Measurements from ENCODE around the gene EXOC3L2. TPM values are rescaled to one million over a fixed set of nuclear protein-coding genes. Genes with fewer than 3 reads are reported as not detected.

EXOC3L2 gene
- total RNA-seq, 1 experiment from 2014 or later: not detected

GRCh38 chr19:45206328-45206727 lies 38.9 kb downstream of the EXOC3L2 start:
- intact Hi-C loops (cut with micrococcal nuclease): no loop called here
- Histone ChIP-seq H3K4me2 (ENCODE audit: low read length) (no peak overlapping the region), H3K36me3 (ENCODE audit: low read depth, low read length) (no peaks in the 10 kb centered on the region), H3K9me3 (ENCODE audit: low read length) (no peaks in the 10 kb centered on the region), H3K79me2 (ENCODE audit: low read length) (no peaks in the 10 kb centered on the region), H4K20me1 (ENCODE audit: low read length) (no peaks in the 10 kb centered on the region), H3K27ac (ENCODE audit: low read length) (no peak overlapping the region), H3K4me1 (ENCODE audit: insufficient read depth, low read length) (no peaks in the 10 kb centered on the region), H2AFZ (ENCODE audit: low read length) (no peak overlapping the region), H3F3A (ENCODE audit: low read length, unreplicated experiment) (no peaks in the 10 kb centered on the region), H3K4me3 (ENCODE audit: low read length) (no peak overlapping the region), H3K9ac (ENCODE audit: low read length) (no peak overlapping the region), H3K9me2 (replicated peaks; ENCODE audit: low read length) (no peaks in the 10 kb centered on the region), H3K27me3 (ENCODE audit: low read length) (no peaks in the 10 kb centered on the region)
- TF ChIP-seq EZH2 (IDR thresholded peaks at IDR 0.05; ENCODE audit: low read length, unreplicated experiment): no peak
- TF ChIP-seq, protein P1, sequence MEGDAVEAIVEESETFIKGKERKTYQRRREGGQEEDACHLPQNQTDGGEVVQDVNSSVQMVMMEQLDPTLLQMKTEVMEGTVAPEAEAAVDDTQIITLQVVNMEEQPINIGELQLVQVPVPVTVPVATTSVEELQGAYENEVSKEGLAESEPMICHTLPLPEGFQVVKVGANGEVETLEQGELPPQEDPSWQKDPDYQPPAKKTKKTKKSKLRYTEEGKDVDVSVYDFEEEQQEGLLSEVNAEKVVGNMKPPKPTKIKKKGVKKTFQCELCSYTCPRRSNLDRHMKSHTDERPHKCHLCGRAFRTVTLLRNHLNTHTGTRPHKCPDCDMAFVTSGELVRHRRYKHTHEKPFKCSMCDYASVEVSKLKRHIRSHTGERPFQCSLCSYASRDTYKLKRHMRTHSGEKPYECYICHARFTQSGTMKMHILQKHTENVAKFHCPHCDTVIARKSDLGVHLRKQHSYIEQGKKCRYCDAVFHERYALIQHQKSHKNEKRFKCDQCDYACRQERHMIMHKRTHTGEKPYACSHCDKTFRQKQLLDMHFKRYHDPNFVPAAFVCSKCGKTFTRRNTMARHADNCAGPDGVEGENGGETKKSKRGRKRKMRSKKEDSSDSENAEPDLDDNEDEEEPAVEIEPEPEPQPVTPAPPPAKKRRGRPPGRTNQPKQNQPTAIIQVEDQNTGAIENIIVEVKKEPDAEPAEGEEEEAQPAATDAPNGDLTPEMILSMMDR (conservative IDR thresholded peaks at IDR 0.05; ENCODE audit: low read depth, low read length): no peak
- no peak for TF ChIP-seq EZH2phosphoT487 (IDR thresholded peaks at IDR 0.05; ENCODE audit: borderline replicate concordance, low read length)
- no peak for DNase-seq
- ChIA-PET CTCF (no interaction called here), POLR2A (ENCODE audit: unreplicated experiment) (no interaction called here)
- no peak for ATAC-seq
- no TSS peak for BruUV-seq (replicated peaks)

DNA sequence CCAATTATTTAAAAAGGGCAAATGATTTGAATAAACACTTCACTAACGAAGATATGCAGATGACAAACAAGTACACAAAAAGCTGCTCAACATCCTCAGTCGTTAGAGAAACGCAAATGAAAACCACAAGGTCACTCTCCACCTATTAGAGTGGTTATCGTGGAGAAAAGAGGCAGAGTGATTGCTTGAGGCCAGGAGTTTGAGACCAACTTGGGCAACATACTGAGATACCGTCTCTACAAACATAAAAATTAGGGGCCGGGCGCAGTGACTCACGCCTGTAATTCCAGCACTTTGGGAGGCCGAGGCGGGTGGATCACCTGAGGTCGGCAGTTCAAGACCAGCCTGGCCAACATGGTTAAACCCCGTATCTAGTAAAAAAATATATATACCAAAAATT lies 39.4 kb downstream of the EXOC3L2 start:
- Histone ChIP-seq H2AFZ (ENCODE audit: low read length) (no peak overlapping the region), H3K27me3 (ENCODE audit: low read length) (no peaks in the 10 kb centered on the region), H3K27ac (ENCODE audit: low read length) (no peak overlapping the region), H3K9me3 (ENCODE audit: low read length) (no peaks in the 10 kb centered on the region), H3F3A (ENCODE audit: low read length, unreplicated experiment) (no peaks in the 10 kb centered on the region), H3K4me1 (ENCODE audit: insufficient read depth, low read length) (no peaks in the 10 kb centered on the region), H3K9ac (ENCODE audit: low read length) (no peak overlapping the region), H3K4me2 (ENCODE audit: low read length) (no peak overlapping the region), H3K79me2 (ENCODE audit: low read length) (no peaks in the 10 kb centered on the region), H4K20me1 (ENCODE audit: low read length) (no peaks in the 10 kb centered on the region), H3K4me3 (ENCODE audit: low read length) (no peak overlapping the region), H3K36me3 (ENCODE audit: low read depth, low read length) (no peaks in the 10 kb centered on the region), H3K9me2 (replicated peaks; ENCODE audit: low read length) (no peaks in the 10 kb centered on the region)
- ChIA-PET POLR2A (ENCODE audit: unreplicated experiment) (no interaction called here), CTCF (no interaction called here)
- BruUV-seq (replicated peaks): no TSS peak
- intact Hi-C loops (cut with micrococcal nuclease): no loop called here
- TF ChIP-seq EZH2 (IDR thresholded peaks at IDR 0.05; ENCODE audit: low read length, unreplicated experiment) (no peak), EZH2phosphoT487 (IDR thresholded peaks at IDR 0.05; ENCODE audit: borderline replicate concordance, low read length) (no peak)
- TF ChIP-seq, protein P1 (conservative IDR thresholded peaks at IDR 0.05; ENCODE audit: low read depth, low read length): no peak
- no peak for ATAC-seq
- no peak for DNase-seq

GRCh38 chr19:45202637-45203036 lies 42.6 kb downstream of the EXOC3L2 start:
- Histone ChIP-seq H3K79me2 (ENCODE audit: low read length) (no peaks in the 10 kb centered on the region), H3K27me3 (ENCODE audit: low read length) (no peaks in the 10 kb centered on the region), H3K9me2 (replicated peaks; ENCODE audit: low read length) (no peaks in the 10 kb centered on the region), H3F3A (ENCODE audit: low read length, unreplicated experiment) (no peaks in the 10 kb centered on the region), H2AFZ (ENCODE audit: low read length) (no peak overlapping the region), H3K9me3 (ENCODE audit: low read length) (no peaks in the 10 kb centered on the region), H3K4me1 (ENCODE audit: insufficient read depth, low read length) (no peaks in the 10 kb centered on the region), H3K27ac (ENCODE audit: low read length) (no peak overlapping the region), H3K4me3 (ENCODE audit: low read length) (no peak overlapping the region), H3K4me2 (ENCODE audit: low read length) (no peak overlapping the region), H3K36me3 (ENCODE audit: low read depth, low read length) (no peaks in the 10 kb centered on the region), H3K9ac (ENCODE audit: low read length) (no peak overlapping the region), H4K20me1 (ENCODE audit: low read length) (no peaks in the 10 kb centered on the region)
- TF ChIP-seq EZH2phosphoT487 (IDR thresholded peaks at IDR 0.05; ENCODE audit: borderline replicate concordance, low read length) (no peak), EZH2 (IDR thresholded peaks at IDR 0.05; ENCODE audit: low read length, unreplicated experiment) (no peak)
- TF ChIP-seq, protein P1 (conservative IDR thresholded peaks at IDR 0.05; ENCODE audit: low read depth, low read length): no peak
- DNase-seq (no peak), ATAC-seq (no peak)
- POLR2A ChIA-PET (ENCODE audit: unreplicated experiment): no interaction called here
- BruUV-seq (replicated peaks): no TSS peak
- intact Hi-C loops (cut with micrococcal nuclease): no loop called here
- CTCF ChIA-PET: no interaction called here
